Liver (tissue), 9 donors: Measurements from ENCODE around the gene ADCY10. TPM values are rescaled to one million over a fixed set of nuclear protein-coding genes. Genes with fewer than 3 reads are reported as not detected.
A peak's percentile ranks its signal among the peaks of the same experiment; 100 is the strongest.

Experiments used
- DNase-seq: peaks from one replicate; pipeline ENCODE4 v3.0.0-alpha.2; 2017; ENCODE audit warnings: low spot score
- H3K27ac ChIP-seq, 2 donors: one replicate each; pipeline ENCODE4 v1.7.0; 2013; ENCODE audit warnings: inconsistent platforms in 2 of 2, low read length in 2 of 2, control low read depth in 1 of 2, low read depth in 1 of 2, mild to moderate bottlenecking in 1 of 2
- H3K27me3 ChIP-seq, 4 donors: one replicate each; pipeline versions ENCODE4 v1.6.1 to v1.7.0; 2013; ENCODE audit warnings: low read length in 3 of 4, inconsistent platforms in 1 of 4, mild to moderate bottlenecking in 1 of 4, moderate library complexity in 1 of 4; ENCODE audit not compliant: control insufficient read depth in 4 of 4, insufficient read depth in 4 of 4
- H3K36me3 ChIP-seq, 4 donors: one replicate each; pipeline versions ENCODE4 v1.6.1 to v1.7.0; 2013; ENCODE audit warnings: low read length in 3 of 4, mild to moderate bottlenecking in 3 of 4, low read depth in 1 of 4, moderate library complexity in 1 of 4; ENCODE audit not compliant: control insufficient read depth in 4 of 4, insufficient read depth in 3 of 4
- H3K4me1 ChIP-seq, 4 donors: one replicate each; pipeline versions ENCODE4 v1.6.1 to v1.7.0; 2013; ENCODE audit warnings: low read length in 3 of 4, mild to moderate bottlenecking in 3 of 4, moderate library complexity in 1 of 4; ENCODE audit not compliant: control insufficient read depth in 4 of 4, insufficient read depth in 4 of 4
- H3K4me3 ChIP-seq, 3 donors: one replicate each; pipeline versions ENCODE4 v1.6.1 to v1.7.0; 2013; ENCODE audit warnings: low read length in 3 of 3, control low read depth in 1 of 3, low read depth in 1 of 3, mild to moderate bottlenecking in 1 of 3
- H3K9ac ChIP-seq, 2 donors: one replicate each; pipeline ENCODE4 v1.7.0; 2013; ENCODE audit warnings: low read length in 2 of 2, mild to moderate bottlenecking in 2 of 2, moderate library complexity in 2 of 2, control low read depth in 1 of 2, low read depth in 1 of 2
- H3K9me3 ChIP-seq, 4 donors: one replicate each; pipeline versions ENCODE4 v1.6.1 to v1.7.0; 2013; ENCODE audit warnings: low read length in 3 of 4; ENCODE audit not compliant: control insufficient read depth in 4 of 4
- ATF3 ChIP-seq: IDR thresholded peaks from 2 replicates; pipeline ENCODE4 v1.6.1; 2016; ENCODE audit warnings: antibody characterized with exemption
- CTCF ChIP-seq: fragments of 150-350 bp; IDR thresholded peaks from 2 replicates; pipeline ENCODE4 v1.5.1; 2017; ENCODE audit warnings: improper control_type of control experiment, low read depth, low read length; ENCODE audit not compliant: missing input control
- EGR1 ChIP-seq, 2 donors: IDR thresholded peaks; 2 replicates each; pipeline ENCODE4 v1.6.1; 2016 to 2018; ENCODE audit warnings: antibody characterized with exemption in 2 of 2, low read depth in 2 of 2
- FOXA1 ChIP-seq: IDR thresholded peaks from 2 replicates; pipeline ENCODE4 v1.6.1; 2016; ENCODE audit warnings: antibody characterized with exemption
- FOXA2 ChIP-seq: IDR thresholded peaks from 2 replicates; pipeline ENCODE4 v1.6.1; 2016; ENCODE audit warnings: antibody characterized with exemption
- GABPA ChIP-seq, 2 donors: IDR thresholded peaks in 1 of 2; conservative IDR thresholded peaks in 1 of 2; 2 replicates each; pipeline ENCODE4 v1.6.1; 2016; ENCODE audit warnings: antibody characterized with exemption in 2 of 2, mild to moderate bottlenecking in 1 of 2, moderate library complexity in 1 of 2
- HNF4A ChIP-seq, 2 donors: conservative IDR thresholded peaks; 2 replicates each; pipeline ENCODE4 v1.6.1; 2016; ENCODE audit warnings: antibody characterized with exemption in 2 of 2, mild to moderate bottlenecking in 2 of 2
- HNF4G ChIP-seq: IDR thresholded peaks from 2 replicates; pipeline ENCODE4 v1.6.1; 2016; ENCODE audit warnings: antibody characterized with exemption
- JUND ChIP-seq, 2 donors: IDR thresholded peaks; 2 replicates each; pipeline ENCODE4 v1.6.1; 2016; ENCODE audit warnings: antibody characterized with exemption in 2 of 2
- NR2F2 ChIP-seq: IDR thresholded peaks from 2 replicates; pipeline ENCODE4 v1.6.1; 2016; ENCODE audit warnings: antibody characterized with exemption
- RAD21 ChIP-seq, 2 donors: IDR thresholded peaks; 2 replicates each; pipeline ENCODE4 v1.6.1; 2016; ENCODE audit warnings: antibody characterized with exemption in 2 of 2, mild to moderate bottlenecking in 2 of 2
- REST ChIP-seq: IDR thresholded peaks from 2 replicates; pipeline ENCODE4 v1.6.1; 2016; ENCODE audit warnings: antibody characterized with exemption, mild to moderate bottlenecking
- RXRA ChIP-seq, 2 donors: IDR thresholded peaks; 2 replicates each; pipeline ENCODE4 v1.6.1; 2017 to 2018; ENCODE audit warnings: antibody characterized with exemption in 2 of 2, mild to moderate bottlenecking in 1 of 2
- SP1 ChIP-seq: IDR thresholded peaks from 2 replicates; pipeline ENCODE4 v1.6.1; 2018; ENCODE audit warnings: antibody characterized with exemption, mild to moderate bottlenecking
- TAF1 ChIP-seq: conservative IDR thresholded peaks from 2 replicates; pipeline ENCODE4 v1.6.1; 2016; ENCODE audit warnings: antibody characterized with exemption, mild to moderate bottlenecking
- YY1 ChIP-seq: IDR thresholded peaks from 2 replicates; pipeline ENCODE4 v1.6.1; 2016; ENCODE audit warnings: antibody characterized with exemption, mild to moderate bottlenecking
- WGBS: extraction: QIAGEN DNeasy Blood & Tissue Kit; methylation state at CpG from one replicate; pipeline ENCODE4 v1.1.7; 2013; 5-methylcytosine and 5-hydroxymethylcytosine counted together
- polyA plus RNA-seq, 2 donors: library from polyadenylated mRNA; stranded (reverse) in 1 of 2; unstranded in 1 of 2; fragments of 200-250 nt in 1 of 2; fragments of >200 nt in 1 of 2; fragmentation: Nextera tagmentation in 1 of 2; extraction: Ambion mirVana in 1 of 2; gene quantifications; one replicate each; pipeline versions ENCODE4 v1.2.1 to v1.2.3, GENCODE V29; 2013 to 2015
- total RNA-seq, 2 donors: library from RNA; depleted of rRNA; stranded (reverse); fragments of >200 nt; gene quantifications; one replicate each; pipeline ENCODE4 v1.2.3, GENCODE V29; 2014
- TF ChIP-seq, protein P1 (sequence below): IDR thresholded peaks from 2 replicates; pipeline ENCODE4 v1.6.1; 2016; ENCODE audit warnings: antibody characterized with exemption
- donor health status: healthy.
- donor health status: healthy.
- donor health status: healthy.
- donor health status: healthy.
- donor health status: healthy.

ADCY10 gene
- total and polyA plus RNA-seq, 4 donors, result 0.89 to 4.7 (median 2.3) TPM

- Histone ChIP-seq H3K27ac (peak overlapping the region in 1 of 2 donors; percentile 1), H3K4me3 (no peak overlapping the region), H3K36me3 (peaks cover 2 to 5% (median 4%) of the 10 kb centered on the region in 4 donors), H3K4me1 (peaks cover 6 to 30% (median 15%) of the 10 kb centered on the region in 4 donors), H3K9me3 (no peaks in the 10 kb centered on the region), H3K27me3 (no peaks in the 10 kb centered on the region), H3K9ac (no peak overlapping the region)
- WGBS, result 65% methylated on average over 2 of the region's 2 CpGs
- TF ChIP-seq NR2F2 (no peak), FOXA1 (no peak), HNF4A (conservative IDR thresholded peaks at IDR 0.05) (peak; percentile 75 to 80), GABPA (IDR thresholded peaks at IDR 0.05 in 1 of 2, conservative IDR thresholded peaks at IDR 0.05 in 1 of 2) (no peak), YY1 (no peak), EGR1 (IDR thresholded peaks at IDR 0.05; ENCODE audit: low read depth in 2 of 2) (no peak), RXRA (IDR thresholded peaks at IDR 0.05) (peak in 1 of 2 donors; percentile 25), JUND (IDR thresholded peaks at IDR 0.05) (no peak), ATF3 (no peak), HNF4G (peak; percentile 38), REST (no peak)
- TF ChIP-seq, protein P1, sequence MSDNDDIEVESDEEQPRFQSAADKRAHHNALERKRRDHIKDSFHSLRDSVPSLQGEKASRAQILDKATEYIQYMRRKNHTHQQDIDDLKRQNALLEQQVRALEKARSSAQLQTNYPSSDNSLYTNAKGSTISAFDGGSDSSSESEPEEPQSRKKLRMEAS, result no peak
- DNase-seq, result no peak
Observed at GRCh38 chr1:167947733-167948132, 33.8 kb upstream of the ADCY10 start.

- Histone ChIP-seq H3K27me3 (no peaks in the 10 kb centered on the region), H3K9me3 (no peaks in the 10 kb centered on the region), H3K27ac (no peak overlapping the region), H3K9ac (no peak overlapping the region), H3K4me1 (peaks cover 4 to 30% (median 8%) of the 10 kb centered on the region in 4 donors), H3K4me3 (no peak overlapping the region), H3K36me3 (no peaks in the 10 kb centered on the region)
- no peak for DNase-seq
- WGBS, result 90% methylated on average over 9 of the region's 9 CpGs
- TF ChIP-seq FOXA1, result no peak
- no peak for TF ChIP-seq HNF4G
- no peak for TF ChIP-seq HNF4A (conservative IDR thresholded peaks at IDR 0.05)
- no peak for TF ChIP-seq RXRA (IDR thresholded peaks at IDR 0.05)
- no peak for TF ChIP-seq GABPA (IDR thresholded peaks at IDR 0.05 in 1 of 2, conservative IDR thresholded peaks at IDR 0.05 in 1 of 2)
- no peak for TF ChIP-seq REST
- no peak for TF ChIP-seq CTCF
- TF ChIP-seq RAD21 (IDR thresholded peaks at IDR 0.05), result no peak
- TF ChIP-seq ATF3, result no peak
- no peak for TF ChIP-seq TAF1
- TF ChIP-seq NR2F2, result no peak
- TF ChIP-seq EGR1 (IDR thresholded peaks at IDR 0.05; ENCODE audit: low read depth in 2 of 2), result no peak
- TF ChIP-seq FOXA2, result no peak
- no peak for TF ChIP-seq JUND (IDR thresholded peaks at IDR 0.05)
- no peak for TF ChIP-seq SP1
Observed at GRCh38 chr1:167943541-167943940, 29.6 kb upstream of the ADCY10 start.
